Right lobe of liver (tissue), 6 donors: ENCODE measurements around the gene PCNX1. TPM values are rescaled to one million over a fixed set of nuclear protein-coding genes. Genes with fewer than 3 reads are reported as not detected.

Experiments used
- ATAC-seq, 4 donors: fragments of 200-7000 bp; cut with Tn5 transposase; one replicate each; pipeline ENCODE4 v1.9.1; 2020; ENCODE audit warnings: mild to moderate bottlenecking in 4 of 4, moderate library complexity in 4 of 4
- DNase-seq, 3 donors: peaks; one replicate each; pipeline ENCODE4 v3.0.0-alpha.2; 2020
- H3K27ac ChIP-seq, 3 donors: fragments of 200-600 bp; one replicate each; pipeline ENCODE4 v1.8.0; 2022
- H3K27me3 ChIP-seq, 2 donors: fragments of 200-600 bp; one replicate each; pipeline ENCODE4 v1.8.0; 2022
- H3K36me3 ChIP-seq, 4 donors: fragments of 200-600 bp; sonication (generic) in 1 of 4; one replicate each; pipeline versions ENCODE4 v1.5.1 to v1.8.0; 2017 to 2022; ENCODE audit warnings: control low read depth in 1 of 4
- H3K4me1 ChIP-seq, 4 donors: fragments of 200-600 bp; sonication (generic) in 1 of 4; one replicate each; pipeline versions ENCODE4 v1.5.1 to v1.8.0; 2017 to 2022; ENCODE audit warnings: control low read depth in 1 of 4
- H3K4me3 ChIP-seq, 3 donors: fragments of 200-600 bp; one replicate each; pipeline ENCODE4 v1.8.0; 2022
- H3K9me3 ChIP-seq, 4 donors: fragments of 200-600 bp; sonication (generic) in 1 of 4; one replicate each; pipeline versions ENCODE4 v1.5.1 to v1.8.0; 2017 to 2022; ENCODE audit warnings: control low read depth in 1 of 4
- POLR2A ChIP-seq: fragments of 450-650 bp; IDR thresholded peaks from one replicate; pipeline ENCODE4 v1.6.1; 2017; ENCODE audit warnings: antibody characterized with exemption, mild to moderate bottlenecking
- WGBS: methylation state at CpG from one replicate; pipeline ENCODE4 v1.1.6; 2018; ENCODE audit warnings: low coverage, low lambda C conversion rate; ENCODE audit not compliant: insufficient coverage; ENCODE audit errors: missing lambda C conversion rate; 5-methylcytosine and 5-hydroxymethylcytosine counted together
- intact Hi-C, 2 donors: fragments of 100-400 bp; cut with DNase I; formaldehyde crosslinking; loops; one replicate each; pipeline versions ENCODE4 v1.11.2 to v1.14.1; 2022
- total RNA-seq, 6 experiments: library from RNA; depleted of rRNA in 2 of 6; stranded (reverse); fragments of >200 nt in 2 of 6; fragmentation: NEBNext Ultra II Directional in 3 of 6; extraction: Animal tissue kit (Norgen Biotek cat#: 25700) in 3 of 6; gene quantifications; one replicate each; pipeline versions ENCODE4 v1.1.0 to v1.2.4, GENCODE V29; 2016 to 2023
- TF ChIP-seq, protein P1 (sequence below), 4 donors: fragments of 200-600 bp in 3 of 4; fragments of 450-650 bp in 1 of 4; IDR thresholded peaks; one replicate each; pipeline versions ENCODE4 v1.5.1 to v1.8.0; 2016 to 2022; ENCODE audit warnings: antibody characterized with exemption in 4 of 4, mild to moderate bottlenecking in 2 of 4
- donor health status: DM: no; HTN: yes; CAD: no.
- donor health status: DM: no; HTN: no; CAD: no.
- donor health status: DM: no; HTN: no; CAD: no.
- donor health status: DM: no; HTN: yes; CAD: no.
- donor health status: DM: no; HTN: yes; CAD: no.

PCNX1 gene
- total RNA-seq, 6 experiments from 2014 or later, result 25.4 to 33.2 (median 29.3) TPM

DNA sequence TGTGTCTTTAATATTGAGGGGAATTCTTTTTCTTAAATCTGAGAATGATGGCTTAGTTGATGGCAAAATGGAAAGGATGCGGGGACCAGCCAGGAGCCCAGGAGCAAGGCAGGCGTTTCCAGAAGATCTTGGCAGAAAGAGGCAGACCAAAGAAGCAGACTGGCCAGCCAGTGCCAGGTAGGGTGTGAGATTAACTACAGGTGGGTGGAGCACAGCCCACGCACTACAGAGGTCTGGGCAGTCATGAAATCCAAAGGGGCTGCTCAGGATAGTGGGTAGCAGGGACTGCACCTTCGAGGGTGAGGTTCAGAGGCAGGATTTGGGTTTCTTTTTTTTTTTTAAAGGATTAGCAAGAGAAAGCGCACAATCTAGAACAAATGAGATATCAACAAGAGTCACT lies 17.7 kb upstream of the PCNX1 start:
- H3K9me3 ChIP-seq, result no peaks in the 10 kb centered on the region
- no peak for TF ChIP-seq POLR2A
- H3K27ac ChIP-seq, result no peak overlapping the region
- no peaks in the 10 kb centered on the region for H3K4me1 ChIP-seq
- no peak for ATAC-seq
- no peak overlapping the region for H3K4me3 ChIP-seq
- intact Hi-C loops, result no loop called here
- no peak for DNase-seq
- no peaks in the 10 kb centered on the region for H3K36me3 ChIP-seq
- WGBS, result 80% methylated on average over 3 of the region's 5 CpGs
- no peaks in the 10 kb centered on the region for H3K27me3 ChIP-seq

GRCh38 chr14:70890826-70891659 lies 16.2 kb upstream of the PCNX1 start:
- Histone ChIP-seq H3K36me3 (no peaks in the 10 kb centered on the region), H3K27me3 (no peaks in the 10 kb centered on the region), H3K4me3 (no peak overlapping the region), H3K27ac (no peak overlapping the region), H3K4me1 (no peaks in the 10 kb centered on the region), H3K9me3 (no peaks in the 10 kb centered on the region)
- WGBS, result 73% methylated on average over 5 of the region's 5 CpGs
- no peak for TF ChIP-seq POLR2A
- TF ChIP-seq, protein P1, sequence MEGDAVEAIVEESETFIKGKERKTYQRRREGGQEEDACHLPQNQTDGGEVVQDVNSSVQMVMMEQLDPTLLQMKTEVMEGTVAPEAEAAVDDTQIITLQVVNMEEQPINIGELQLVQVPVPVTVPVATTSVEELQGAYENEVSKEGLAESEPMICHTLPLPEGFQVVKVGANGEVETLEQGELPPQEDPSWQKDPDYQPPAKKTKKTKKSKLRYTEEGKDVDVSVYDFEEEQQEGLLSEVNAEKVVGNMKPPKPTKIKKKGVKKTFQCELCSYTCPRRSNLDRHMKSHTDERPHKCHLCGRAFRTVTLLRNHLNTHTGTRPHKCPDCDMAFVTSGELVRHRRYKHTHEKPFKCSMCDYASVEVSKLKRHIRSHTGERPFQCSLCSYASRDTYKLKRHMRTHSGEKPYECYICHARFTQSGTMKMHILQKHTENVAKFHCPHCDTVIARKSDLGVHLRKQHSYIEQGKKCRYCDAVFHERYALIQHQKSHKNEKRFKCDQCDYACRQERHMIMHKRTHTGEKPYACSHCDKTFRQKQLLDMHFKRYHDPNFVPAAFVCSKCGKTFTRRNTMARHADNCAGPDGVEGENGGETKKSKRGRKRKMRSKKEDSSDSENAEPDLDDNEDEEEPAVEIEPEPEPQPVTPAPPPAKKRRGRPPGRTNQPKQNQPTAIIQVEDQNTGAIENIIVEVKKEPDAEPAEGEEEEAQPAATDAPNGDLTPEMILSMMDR (IDR thresholded peaks at IDR 0.05), result no peak
- ATAC-seq (no peak), DNase-seq (no peak)
- intact Hi-C loops, result no loop called here

- 92% methylated on average over 2 of the region's 2 CpGs for WGBS
- Histone ChIP-seq H3K4me3 (no peak overlapping the region), H3K27me3 (no peaks in the 10 kb centered on the region), H3K27ac (no peak overlapping the region), H3K4me1 (no peaks in the 10 kb centered on the region), H3K9me3 (no peaks in the 10 kb centered on the region), H3K36me3 (no peaks in the 10 kb centered on the region)
- no peak for ATAC-seq
- DNase-seq, result no peak
- intact Hi-C loops, result no loop called here
- TF ChIP-seq, protein P1 (IDR thresholded peaks at IDR 0.05), result no peak
- no peak for TF ChIP-seq POLR2A
Measured at GRCh38 chr14:70891737-70892136, 15.5 kb upstream of the PCNX1 start.

GRCh38 chr14:70893062-70893845 lies 14.0 kb upstream of the PCNX1 start:
- 72% methylated on average over 5 of the region's 13 CpGs for WGBS
- no peak overlapping the region for H3K27ac ChIP-seq

More at GRCh38 chr14:70893062-70893845, 14.0 kb upstream of the PCNX1 start:
- ATAC-seq, result no peak
- Histone ChIP-seq H3K4me1 (no peaks in the 10 kb centered on the region), H3K36me3 (no peaks in the 10 kb centered on the region), H3K27me3 (no peaks in the 10 kb centered on the region), H3K9me3 (no peaks in the 10 kb centered on the region), H3K4me3 (no peak overlapping the region)
- intact Hi-C loops, result no loop called here
- DNase-seq, result no peak
- no peak for TF ChIP-seq POLR2A
- TF ChIP-seq, protein P1 (IDR thresholded peaks at IDR 0.05), result no peak
